ENCODE data around the gene TALDO1.
"Not testable (repeated sequence)": the region's sequence is repeated elsewhere in the genome, so short reads cannot be mapped to it uniquely, and the experiment has no call there.

- TF ChIP-seq, protein P1, sequence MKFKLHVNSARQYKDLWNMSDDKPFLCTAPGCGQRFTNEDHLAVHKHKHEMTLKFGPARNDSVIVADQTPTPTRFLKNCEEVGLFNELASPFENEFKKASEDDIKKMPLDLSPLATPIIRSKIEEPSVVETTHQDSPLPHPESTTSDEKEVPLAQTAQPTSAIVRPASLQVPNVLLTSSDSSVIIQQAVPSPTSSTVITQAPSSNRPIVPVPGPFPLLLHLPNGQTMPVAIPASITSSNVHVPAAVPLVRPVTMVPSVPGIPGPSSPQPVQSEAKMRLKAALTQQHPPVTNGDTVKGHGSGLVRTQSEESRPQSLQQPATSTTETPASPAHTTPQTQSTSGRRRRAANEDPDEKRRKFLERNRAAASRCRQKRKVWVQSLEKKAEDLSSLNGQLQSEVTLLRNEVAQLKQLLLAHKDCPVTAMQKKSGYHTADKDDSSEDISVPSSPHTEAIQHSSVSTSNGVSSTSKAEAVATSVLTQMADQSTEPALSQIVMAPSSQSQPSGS (CRISPR knock-in tag; IDR thresholded peaks at IDR 0.05; ENCODE audit: borderline replicate concordance, low read depth): not testable (repeated sequence)
- not testable (repeated sequence) for TF ChIP-seq TCF7 (CRISPR knock-in tag; IDR thresholded peaks at IDR 0.05; ENCODE audit: low read depth)
Observed at GRCh38 chr11:734541-734940, 12.7 kb upstream of the TALDO1 start.

Measured in WTC11 (cell line).